IPS-18a (cell line): ENCODE results near the gene USE1.
"Not testable (repeated sequence)": the region's sequence is repeated elsewhere in the genome, so short reads cannot be mapped to it uniquely, and the experiment has no call there.

ENCODE experiments used
- H3K27ac ChIP-seq: one replicate; pipeline ENCODE4 v1.5.1; 2013; ENCODE audit warnings: low read length
- H3K27me3 ChIP-seq: one replicate; pipeline ENCODE4 v1.6.1; 2013; ENCODE audit warnings: mild to moderate bottlenecking, low read length; ENCODE audit not compliant: control insufficient read depth, insufficient read depth
- H3K36me3 ChIP-seq: one replicate; pipeline ENCODE4 v1.6.1; 2013; ENCODE audit warnings: low read depth, low read length; ENCODE audit not compliant: control insufficient read depth
- H3K4me1 ChIP-seq: one replicate; pipeline ENCODE4 v1.6.1; 2013; ENCODE audit warnings: low read depth, low read length; ENCODE audit not compliant: control insufficient read depth
- H3K4me3 ChIP-seq: one replicate; pipeline ENCODE4 v1.5.1; 2013; ENCODE audit warnings: low read length
- H3K9ac ChIP-seq: one replicate; pipeline ENCODE4 v1.6.1; 2013; ENCODE audit warnings: mild to moderate bottlenecking, low read length, moderate library complexity
- H3K9me3 ChIP-seq: one replicate; pipeline ENCODE4 v1.6.1; 2013; ENCODE audit warnings: low read depth, low read length; ENCODE audit not compliant: control insufficient read depth

The USE1 gene

GRCh38 chr19:17185590-17185989 is 29.6 kb upstream of the USE1 start:
- H3K9ac ChIP-seq, result no peak overlapping the region
- no peak overlapping the region for H3K27ac ChIP-seq

GRCh38 chr19:17191736-17192135 is 23.4 kb upstream of the USE1 start:
- not testable (repeated sequence) for H3K27ac ChIP-seq, H3K9ac ChIP-seq, H3K4me3 ChIP-seq, H3K27me3 ChIP-seq, H3K9me3 ChIP-seq, H3K4me1 ChIP-seq
- H3K36me3 ChIP-seq, result peaks cover 46% of the 10 kb centered on the region

More at GRCh38 chr19:17185590-17185989, 29.6 kb upstream of the USE1 start:
- no peaks in the 10 kb centered on the region for H3K27me3 ChIP-seq
- peaks cover 14% of the 10 kb centered on the region for H3K36me3 ChIP-seq
- H3K4me1 ChIP-seq, result peaks cover 9% of the 10 kb centered on the region
- no peaks in the 10 kb centered on the region for H3K9me3 ChIP-seq
- H3K4me3 ChIP-seq, result no peak overlapping the region

- H3K4me3 ChIP-seq, result no peak overlapping the region
- no peaks in the 10 kb centered on the region for H3K4me1 ChIP-seq
- no peak overlapping the region for H3K27ac ChIP-seq
- no peaks in the 10 kb centered on the region for H3K27me3 ChIP-seq
- H3K9ac ChIP-seq, result no peak overlapping the region
- H3K36me3 ChIP-seq, result peaks cover 48% of the 10 kb centered on the region
- H3K9me3 ChIP-seq, result no peaks in the 10 kb centered on the region
Measured at GRCh38 chr19:17192751-17193150, 22.4 kb upstream of the USE1 start.

- Histone ChIP-seq H3K4me1 (no peaks in the 10 kb centered on the region), H3K27me3 (no peaks in the 10 kb centered on the region), H3K36me3 (peaks cover 41% of the 10 kb centered on the region), H3K27ac (no peak overlapping the region), H3K9me3 (no peaks in the 10 kb centered on the region), H3K4me3 (no peak overlapping the region), H3K9ac (no peak overlapping the region)
Measured at GRCh38 chr19:17194608-17195007, 20.5 kb upstream of the USE1 start.

GRCh38 chr19:17195106-17195505 is 20.1 kb upstream of the USE1 start:
- peaks cover 41% of the 10 kb centered on the region for H3K36me3 ChIP-seq
- no peak overlapping the region for H3K27ac ChIP-seq
- H3K9me3 ChIP-seq, result no peaks in the 10 kb centered on the region

GRCh38 chr19:17196610-17197009 is 18.5 kb upstream of the USE1 start:
- H3K36me3 ChIP-seq, result peaks cover 45% of the 10 kb centered on the region
- no peak overlapping the region for H3K4me3 ChIP-seq
- no peak overlapping the region for H3K27ac ChIP-seq
- no peaks in the 10 kb centered on the region for H3K4me1 ChIP-seq
- no peak overlapping the region for H3K9ac ChIP-seq
- H3K27me3 ChIP-seq, result no peaks in the 10 kb centered on the region
- H3K9me3 ChIP-seq, result no peaks in the 10 kb centered on the region

More at GRCh38 chr19:17195106-17195505, 20.1 kb upstream of the USE1 start:
- H3K9ac ChIP-seq, result no peak overlapping the region
- H3K4me3 ChIP-seq, result no peak overlapping the region
- H3K4me1 ChIP-seq, result no peaks in the 10 kb centered on the region
- no peaks in the 10 kb centered on the region for H3K27me3 ChIP-seq

GRCh38 chr19:17197666-17198065 is 17.5 kb upstream of the USE1 start:
- Histone ChIP-seq H3K27ac (no peak overlapping the region), H3K4me1 (no peaks in the 10 kb centered on the region), H3K9me3 (no peaks in the 10 kb centered on the region), H3K27me3 (no peaks in the 10 kb centered on the region), H3K36me3 (peaks cover 53% of the 10 kb centered on the region), H3K9ac (no peak overlapping the region), H3K4me3 (no peak overlapping the region)

- Histone ChIP-seq H3K36me3 (peaks cover 36% of the 10 kb centered on the region), H3K4me1 (no peaks in the 10 kb centered on the region), H3K9me3 (no peaks in the 10 kb centered on the region), H3K27ac (no peak overlapping the region), H3K9ac (no peak overlapping the region), H3K4me3 (no peak overlapping the region), H3K27me3 (no peaks in the 10 kb centered on the region)
Measured at GRCh38 chr19:17200408-17201079, 14.6 kb upstream of the USE1 start.

GRCh38 chr19:17202249-17202648 is 12.9 kb upstream of the USE1 start:
- Histone ChIP-seq H3K9ac (no peak overlapping the region), H3K36me3 (peaks cover 34% of the 10 kb centered on the region)

GRCh38 chr19:17202713-17203112 is 12.4 kb upstream of the USE1 start:
- Histone ChIP-seq H3K9me3 (no peaks in the 10 kb centered on the region), H3K27me3 (no peaks in the 10 kb centered on the region), H3K4me1 (no peaks in the 10 kb centered on the region), H3K27ac (no peak overlapping the region), H3K9ac (no peak overlapping the region), H3K4me3 (no peak overlapping the region), H3K36me3 (peaks cover 30% of the 10 kb centered on the region)

More at GRCh38 chr19:17202249-17202648, 12.9 kb upstream of the USE1 start:
- H3K4me1 ChIP-seq, result no peaks in the 10 kb centered on the region
- no peak overlapping the region for H3K4me3 ChIP-seq
- H3K27ac ChIP-seq, result no peak overlapping the region
- no peaks in the 10 kb centered on the region for H3K27me3 ChIP-seq
- H3K9me3 ChIP-seq, result no peaks in the 10 kb centered on the region

GRCh38 chr19:17205237-17206140 is 9.7 kb upstream of the USE1 start:
- Histone ChIP-seq H3K36me3 (peaks cover 25% of the 10 kb centered on the region), H3K4me3 (no peak overlapping the region), H3K27me3 (no peaks in the 10 kb centered on the region), H3K9me3 (no peaks in the 10 kb centered on the region), H3K27ac (no peak overlapping the region), H3K4me1 (peaks cover 4% of the 10 kb centered on the region), H3K9ac (no peak overlapping the region)
